ENCODE data around the gene ETS2. TPM values are rescaled to one million over a fixed set of nuclear protein-coding genes. Genes with fewer than 3 reads are reported as not detected.

ETS2 gene
- total RNA-seq, 1 donor from 2014 or later, result 43.9 TPM

- no peaks in the 10 kb centered on the region for H3K27me3 Mint-ChIP-seq
- H3K9me3 Mint-ChIP-seq (ENCODE audit: low read depth), result peaks cover 5% of the 10 kb centered on the region
- no peak overlapping the region for H3K27ac Mint-ChIP-seq
- TF ChIP-seq, protein P1, sequence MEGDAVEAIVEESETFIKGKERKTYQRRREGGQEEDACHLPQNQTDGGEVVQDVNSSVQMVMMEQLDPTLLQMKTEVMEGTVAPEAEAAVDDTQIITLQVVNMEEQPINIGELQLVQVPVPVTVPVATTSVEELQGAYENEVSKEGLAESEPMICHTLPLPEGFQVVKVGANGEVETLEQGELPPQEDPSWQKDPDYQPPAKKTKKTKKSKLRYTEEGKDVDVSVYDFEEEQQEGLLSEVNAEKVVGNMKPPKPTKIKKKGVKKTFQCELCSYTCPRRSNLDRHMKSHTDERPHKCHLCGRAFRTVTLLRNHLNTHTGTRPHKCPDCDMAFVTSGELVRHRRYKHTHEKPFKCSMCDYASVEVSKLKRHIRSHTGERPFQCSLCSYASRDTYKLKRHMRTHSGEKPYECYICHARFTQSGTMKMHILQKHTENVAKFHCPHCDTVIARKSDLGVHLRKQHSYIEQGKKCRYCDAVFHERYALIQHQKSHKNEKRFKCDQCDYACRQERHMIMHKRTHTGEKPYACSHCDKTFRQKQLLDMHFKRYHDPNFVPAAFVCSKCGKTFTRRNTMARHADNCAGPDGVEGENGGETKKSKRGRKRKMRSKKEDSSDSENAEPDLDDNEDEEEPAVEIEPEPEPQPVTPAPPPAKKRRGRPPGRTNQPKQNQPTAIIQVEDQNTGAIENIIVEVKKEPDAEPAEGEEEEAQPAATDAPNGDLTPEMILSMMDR (IDR thresholded peaks at IDR 0.05; ENCODE audit: unreplicated experiment), result no peak
- no peaks in the 10 kb centered on the region for H3K36me3 Mint-ChIP-seq (ENCODE audit: insufficient read depth)
- H3K4me3 Mint-ChIP-seq (ENCODE audit: low read depth), result no peak overlapping the region
- H3K4me1 Mint-ChIP-seq (ENCODE audit: low read depth), result peaks cover 15% of the 10 kb centered on the region
- DNase-seq (ENCODE audit: low spot score, unreplicated experiment), result no peak
These were observed 31.6 kb upstream of the ETS2 start for GRCh38 chr21:38774152-38774551.

- DNase-seq (ENCODE audit: low spot score, unreplicated experiment), result no peak
- TF ChIP-seq, protein P1 (IDR thresholded peaks at IDR 0.05; ENCODE audit: unreplicated experiment), result no peak
- Mint-ChIP-seq H3K4me1 (ENCODE audit: low read depth) (peaks cover 12% of the 10 kb centered on the region), H3K36me3 (ENCODE audit: insufficient read depth) (no peaks in the 10 kb centered on the region), H3K27me3 (no peaks in the 10 kb centered on the region), H3K27ac (no peak overlapping the region), H3K9me3 (ENCODE audit: low read depth) (peaks cover 5% of the 10 kb centered on the region), H3K4me3 (ENCODE audit: low read depth) (no peak overlapping the region)
These were observed 31.0 kb upstream of the ETS2 start for GRCh38 chr21:38774586-38775285.

GRCh38 chr21:38775733-38776132, 30.0 kb upstream of the ETS2 start:
- H3K9me3 Mint-ChIP-seq (ENCODE audit: low read depth), result peaks cover 5% of the 10 kb centered on the region
- no peak for DNase-seq (ENCODE audit: low spot score, unreplicated experiment)
- TF ChIP-seq, protein P1 (IDR thresholded peaks at IDR 0.05; ENCODE audit: unreplicated experiment), result no peak
- H3K4me1 Mint-ChIP-seq (ENCODE audit: low read depth), result peaks cover 5% of the 10 kb centered on the region
- no peak overlapping the region for H3K27ac Mint-ChIP-seq
- no peaks in the 10 kb centered on the region for H3K27me3 Mint-ChIP-seq
- H3K4me3 Mint-ChIP-seq (ENCODE audit: low read depth), result no peak overlapping the region
- H3K36me3 Mint-ChIP-seq (ENCODE audit: insufficient read depth), result no peaks in the 10 kb centered on the region

DNA sequence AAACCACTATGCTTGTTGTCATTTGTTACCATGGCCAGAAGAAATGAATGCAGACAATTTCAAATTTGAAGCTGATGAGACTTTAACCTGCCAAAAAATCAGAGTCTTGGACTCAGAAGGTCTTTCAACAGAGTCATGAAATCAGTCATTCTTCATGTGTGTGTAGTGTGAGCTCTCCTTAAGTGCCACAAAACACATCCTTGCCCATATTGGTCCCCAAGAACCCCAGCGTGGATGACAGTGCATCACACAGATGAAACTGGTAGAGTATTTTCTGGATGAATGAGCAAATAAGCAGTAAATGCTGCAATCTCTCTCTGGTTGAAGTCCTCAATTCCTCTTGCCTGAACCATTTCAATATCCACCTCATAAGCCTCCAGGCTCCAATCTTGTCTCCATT, 28.7 kb upstream of the ETS2 start:
- peaks cover 10% of the 10 kb centered on the region for H3K9me3 Mint-ChIP-seq (ENCODE audit: low read depth)
- no peak overlapping the region for H3K27ac Mint-ChIP-seq
- TF ChIP-seq, protein P1 (IDR thresholded peaks at IDR 0.05; ENCODE audit: unreplicated experiment), result no peak
- no peak overlapping the region for H3K4me3 Mint-ChIP-seq (ENCODE audit: low read depth)
- H3K27me3 Mint-ChIP-seq, result no peaks in the 10 kb centered on the region
- peaks cover 4% of the 10 kb centered on the region for H3K36me3 Mint-ChIP-seq (ENCODE audit: insufficient read depth)
- no peak for DNase-seq (ENCODE audit: low spot score, unreplicated experiment)
- no peaks in the 10 kb centered on the region for H3K4me1 Mint-ChIP-seq (ENCODE audit: low read depth)

GRCh38 chr21:38777531-38777930, 28.2 kb upstream of the ETS2 start:
- TF ChIP-seq, protein P1 (IDR thresholded peaks at IDR 0.05; ENCODE audit: unreplicated experiment), result no peak
- Mint-ChIP-seq H3K27me3 (no peaks in the 10 kb centered on the region), H3K9me3 (ENCODE audit: low read depth) (peaks cover 14% of the 10 kb centered on the region), H3K4me3 (ENCODE audit: low read depth) (no peak overlapping the region), H3K36me3 (ENCODE audit: insufficient read depth) (peaks cover 6% of the 10 kb centered on the region), H3K27ac (no peak overlapping the region), H3K4me1 (ENCODE audit: low read depth) (no peaks in the 10 kb centered on the region)
- no peak for DNase-seq (ENCODE audit: low spot score, unreplicated experiment)

All from progenitor cell of endocrine pancreas (in vitro differentiated cells).